Fibroblast of mammary gland (primary cell): ENCODE data around the gene GNB5.

ENCODE experiments used
- DNase-seq: peaks from one replicate; pipeline ENCODE4 v3.0.0-alpha.2; 2010; ENCODE audit warnings: low read depth
- H3K4me3 ChIP-seq: 2 replicates; pipeline ENCODE4 v1.5.1; 2011; ENCODE audit warnings: low read depth, mild to moderate bottlenecking, low read length, moderate library complexity; ENCODE audit not compliant: control insufficient read depth
- CTCF ChIP-seq: conservative IDR thresholded peaks from 2 replicates; pipeline ENCODE4 v1.5.1; 2011; ENCODE audit warnings: low read depth, low read length, inconsistent platforms; ENCODE audit not compliant: control insufficient read depth, insufficient read depth

Gene GNB5

GRCh38 chr15:52199271-52199670, 8.1 kb upstream of the GNB5 start:
- TF ChIP-seq CTCF: no peak
- H3K4me3 ChIP-seq: no peak overlapping the region
- no peak for DNase-seq

GRCh38 chr15:52196891-52197290, 5.7 kb upstream of the GNB5 start:
- DNase-seq: no peak
- no peak overlapping the region for H3K4me3 ChIP-seq
- TF ChIP-seq CTCF: no peak

GRCh38 chr15:52193791-52194190, 2.6 kb upstream of the GNB5 start:
- TF ChIP-seq CTCF: no peak
- no peak overlapping the region for H3K4me3 ChIP-seq
- no peak for DNase-seq

GRCh38 chr15:52193321-52193720, 2.1 kb upstream of the GNB5 start:
- H3K4me3 ChIP-seq: no peak overlapping the region
- no peak for TF ChIP-seq CTCF
- no peak for DNase-seq

GRCh38 chr15:52186651-52187486, 4.3 kb downstream of the GNB5 start:
- no peak for DNase-seq

GRCh38 chr15:52185151-52185561, 6.0 kb downstream of the GNB5 start:
- H3K4me3 ChIP-seq: no peak overlapping the region
- DNase-seq: no peak
- no peak for TF ChIP-seq CTCF

More at GRCh38 chr15:52186651-52187486, 4.3 kb downstream of the GNB5 start:
- H3K4me3 ChIP-seq: no peak overlapping the region
- no peak for TF ChIP-seq CTCF
